Measurements from ENCODE around the gene ATG2B.

Gene ATG2B

DNA sequence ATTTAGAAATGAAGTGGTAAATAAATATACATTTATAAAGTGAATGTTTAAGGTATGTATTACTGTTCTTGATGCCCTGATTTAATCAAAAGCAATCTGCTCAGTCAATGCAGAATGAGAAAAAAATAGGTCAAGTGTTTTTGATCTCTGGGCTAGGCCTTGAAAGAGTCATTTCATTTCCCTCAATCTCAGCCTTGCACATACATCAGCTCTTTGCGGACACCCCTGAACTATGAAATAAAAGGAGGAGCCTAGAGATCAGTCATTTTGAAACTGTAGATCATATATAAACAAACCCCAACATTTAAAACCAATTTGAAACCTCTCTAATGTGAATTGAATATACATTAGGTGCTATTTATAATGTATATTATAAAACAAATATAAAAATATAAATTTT, 42.5 kb downstream of the ATG2B start:
- no peak for DNase-seq (ENCODE audit: low read depth, low spot score)

DNA sequence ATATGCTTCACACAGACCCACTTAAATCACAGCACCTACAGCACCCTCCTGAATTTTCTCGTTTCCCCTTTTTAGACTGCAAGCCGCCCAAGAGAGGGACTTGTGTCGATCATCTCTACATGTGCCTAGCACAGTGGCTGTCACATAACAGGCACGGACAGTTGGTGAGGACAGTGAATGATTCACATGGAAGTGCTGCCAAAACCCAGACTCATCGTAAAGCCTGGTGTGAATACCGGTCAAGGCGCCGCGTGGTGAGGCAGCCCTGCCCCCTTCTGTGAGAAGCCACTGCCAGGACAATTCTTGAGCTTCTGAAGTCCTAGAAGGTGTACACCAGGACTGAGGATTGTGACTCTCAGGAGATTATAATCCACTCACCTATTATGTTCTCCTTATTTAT, 44.3 kb downstream of the ATG2B start:
- in situ Hi-C loops (cut with HindIII; ENCODE audit: low sequenced_read_pairs), result no loop called here

More for the DNA sequence above, 42.5 kb downstream of the ATG2B start:
- in situ Hi-C loops (cut with HindIII; ENCODE audit: low sequenced_read_pairs), result no loop called here
- H3K4me3 ChIP-seq (ENCODE audit: low read depth, low read length), result no peak overlapping the region
- TF ChIP-seq, protein P1, sequence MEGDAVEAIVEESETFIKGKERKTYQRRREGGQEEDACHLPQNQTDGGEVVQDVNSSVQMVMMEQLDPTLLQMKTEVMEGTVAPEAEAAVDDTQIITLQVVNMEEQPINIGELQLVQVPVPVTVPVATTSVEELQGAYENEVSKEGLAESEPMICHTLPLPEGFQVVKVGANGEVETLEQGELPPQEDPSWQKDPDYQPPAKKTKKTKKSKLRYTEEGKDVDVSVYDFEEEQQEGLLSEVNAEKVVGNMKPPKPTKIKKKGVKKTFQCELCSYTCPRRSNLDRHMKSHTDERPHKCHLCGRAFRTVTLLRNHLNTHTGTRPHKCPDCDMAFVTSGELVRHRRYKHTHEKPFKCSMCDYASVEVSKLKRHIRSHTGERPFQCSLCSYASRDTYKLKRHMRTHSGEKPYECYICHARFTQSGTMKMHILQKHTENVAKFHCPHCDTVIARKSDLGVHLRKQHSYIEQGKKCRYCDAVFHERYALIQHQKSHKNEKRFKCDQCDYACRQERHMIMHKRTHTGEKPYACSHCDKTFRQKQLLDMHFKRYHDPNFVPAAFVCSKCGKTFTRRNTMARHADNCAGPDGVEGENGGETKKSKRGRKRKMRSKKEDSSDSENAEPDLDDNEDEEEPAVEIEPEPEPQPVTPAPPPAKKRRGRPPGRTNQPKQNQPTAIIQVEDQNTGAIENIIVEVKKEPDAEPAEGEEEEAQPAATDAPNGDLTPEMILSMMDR (IDR thresholded peaks at IDR 0.05; ENCODE audit: low read depth, low read length), result no peak

DNA sequence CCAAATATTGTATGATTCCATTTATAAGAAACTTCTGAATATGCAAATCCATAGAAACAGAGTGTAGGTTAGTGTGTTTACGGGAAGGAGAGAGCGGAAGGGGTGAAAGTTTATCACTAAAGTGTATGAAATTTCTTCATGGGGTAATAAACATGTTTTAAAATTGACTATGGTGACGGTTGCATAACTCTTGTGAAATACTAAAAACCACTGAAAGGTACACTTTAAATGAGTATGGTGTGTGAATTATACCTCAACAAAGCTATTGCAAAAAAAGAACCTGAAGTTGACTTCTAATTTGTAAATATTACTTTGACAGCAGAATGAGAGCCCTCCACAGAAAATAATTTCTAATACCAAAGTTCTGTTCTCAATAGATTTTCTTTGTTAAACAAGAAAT, 47.1 kb downstream of the ATG2B start:
- no peak overlapping the region for H3K4me3 ChIP-seq (ENCODE audit: low read depth, low read length)
- in situ Hi-C loops (cut with HindIII; ENCODE audit: low sequenced_read_pairs), result no loop called here
- no peak for DNase-seq (ENCODE audit: low read depth, low spot score)
- TF ChIP-seq, protein P1 (IDR thresholded peaks at IDR 0.05; ENCODE audit: low read depth, low read length), result no peak

More for the DNA sequence above, 44.3 kb downstream of the ATG2B start:
- no peak for DNase-seq (ENCODE audit: low read depth, low spot score)
- TF ChIP-seq, protein P1 (IDR thresholded peaks at IDR 0.05; ENCODE audit: low read depth, low read length), result no peak
- H3K4me3 ChIP-seq (ENCODE audit: low read depth, low read length), result no peak overlapping the region

DNA sequence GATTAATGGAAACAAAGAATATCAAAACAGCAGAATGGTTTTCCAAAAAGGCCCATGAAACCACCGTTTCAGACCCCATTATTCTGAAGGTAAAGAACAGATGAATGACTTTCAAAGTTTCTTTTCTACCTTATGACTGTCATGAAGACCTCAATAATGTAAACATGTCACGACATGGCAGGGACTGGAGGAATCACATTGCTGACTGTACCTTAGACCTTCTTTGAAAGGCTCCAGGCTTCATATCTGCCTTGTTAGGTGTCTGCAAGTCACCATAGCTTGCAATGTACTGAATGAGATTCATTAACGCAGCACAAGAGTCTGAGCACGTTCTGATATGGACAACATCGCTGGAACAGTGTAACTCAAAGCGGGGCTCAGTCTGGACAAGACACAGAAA, 52.2 kb downstream of the ATG2B start:
- H3K4me3 ChIP-seq (ENCODE audit: low read depth, low read length), result no peak overlapping the region
- in situ Hi-C loops (cut with HindIII; ENCODE audit: low sequenced_read_pairs), result no loop called here
- no peak for DNase-seq (ENCODE audit: low read depth, low spot score)
- TF ChIP-seq, protein P1 (IDR thresholded peaks at IDR 0.05; ENCODE audit: low read depth, low read length), result no peak

DNA sequence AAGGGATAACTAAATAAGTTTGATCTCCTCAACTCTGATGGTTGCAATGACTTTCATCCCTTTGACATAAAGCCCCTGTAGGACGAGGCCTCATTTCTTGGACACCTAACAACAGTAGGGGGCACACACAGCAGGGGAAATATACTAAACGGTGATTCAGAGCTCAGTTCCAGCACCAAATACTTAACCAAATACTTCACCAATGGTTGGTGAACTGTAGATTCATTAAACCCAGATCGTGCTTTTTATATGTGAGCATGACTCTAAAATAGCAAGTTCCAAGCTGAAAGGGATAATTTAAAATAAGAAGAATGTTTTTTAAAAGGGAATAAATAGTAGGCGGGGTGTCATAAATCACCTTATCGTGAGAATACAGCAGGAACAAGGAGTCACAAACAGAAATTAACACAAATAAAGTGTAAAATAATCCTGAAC, 53.2 kb downstream of the ATG2B start:
- peak; percentile 2 for DNase-seq (ENCODE audit: low read depth, low spot score)
- TF ChIP-seq, protein P1 (IDR thresholded peaks at IDR 0.05; ENCODE audit: low read depth, low read length), result no peak
- H3K4me3 ChIP-seq (ENCODE audit: low read depth, low read length), result no peak overlapping the region
- in situ Hi-C loops (cut with HindIII; ENCODE audit: low sequenced_read_pairs), result no loop called here

DNA sequence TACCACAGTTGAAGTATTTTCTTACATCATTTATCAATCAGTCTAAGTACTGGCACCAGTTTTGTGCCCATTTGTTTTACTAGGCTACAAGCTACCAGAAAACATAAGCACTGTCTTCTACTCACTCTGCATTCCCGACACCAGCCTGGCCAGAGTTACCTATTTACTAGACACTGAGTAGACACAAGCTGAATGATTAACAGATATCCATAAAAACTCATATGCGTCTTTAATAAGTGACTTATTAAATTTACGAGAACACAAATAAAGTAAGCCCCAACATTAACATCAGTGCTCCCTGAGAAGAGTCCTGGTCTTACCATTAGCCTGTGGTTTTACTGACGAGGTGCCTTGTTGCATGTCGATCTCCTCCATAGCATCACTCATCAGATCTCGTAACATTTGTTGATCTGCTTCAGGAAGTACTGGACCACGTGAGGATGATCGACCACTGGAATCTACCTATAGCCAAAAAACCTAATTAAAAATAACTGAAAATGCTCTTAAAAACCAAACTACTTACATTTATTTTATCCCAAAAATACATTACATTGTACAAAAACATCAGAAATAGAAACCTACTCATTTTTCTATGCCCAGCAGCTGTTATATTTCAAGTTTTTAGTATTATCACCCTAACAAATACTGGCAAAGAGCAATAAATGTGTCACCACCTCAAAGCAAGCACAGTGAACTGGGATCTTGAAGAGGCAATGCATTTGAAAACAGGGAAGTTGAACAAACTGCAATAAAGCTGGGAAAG, 53.8 kb downstream of the ATG2B start:
- TF ChIP-seq, protein P1 (IDR thresholded peaks at IDR 0.05; ENCODE audit: low read depth, low read length), result no peak
- in situ Hi-C loops (cut with HindIII; ENCODE audit: low sequenced_read_pairs), result no loop called here
- DNase-seq (ENCODE audit: low read depth, low spot score), result no peak
- H3K4me3 ChIP-seq (ENCODE audit: low read depth, low read length), result no peak overlapping the region

Measured in astrocyte of the spinal cord (primary cell).